Measurements from ENCODE around the gene SYNE2.

SYNE2 gene

DNA sequence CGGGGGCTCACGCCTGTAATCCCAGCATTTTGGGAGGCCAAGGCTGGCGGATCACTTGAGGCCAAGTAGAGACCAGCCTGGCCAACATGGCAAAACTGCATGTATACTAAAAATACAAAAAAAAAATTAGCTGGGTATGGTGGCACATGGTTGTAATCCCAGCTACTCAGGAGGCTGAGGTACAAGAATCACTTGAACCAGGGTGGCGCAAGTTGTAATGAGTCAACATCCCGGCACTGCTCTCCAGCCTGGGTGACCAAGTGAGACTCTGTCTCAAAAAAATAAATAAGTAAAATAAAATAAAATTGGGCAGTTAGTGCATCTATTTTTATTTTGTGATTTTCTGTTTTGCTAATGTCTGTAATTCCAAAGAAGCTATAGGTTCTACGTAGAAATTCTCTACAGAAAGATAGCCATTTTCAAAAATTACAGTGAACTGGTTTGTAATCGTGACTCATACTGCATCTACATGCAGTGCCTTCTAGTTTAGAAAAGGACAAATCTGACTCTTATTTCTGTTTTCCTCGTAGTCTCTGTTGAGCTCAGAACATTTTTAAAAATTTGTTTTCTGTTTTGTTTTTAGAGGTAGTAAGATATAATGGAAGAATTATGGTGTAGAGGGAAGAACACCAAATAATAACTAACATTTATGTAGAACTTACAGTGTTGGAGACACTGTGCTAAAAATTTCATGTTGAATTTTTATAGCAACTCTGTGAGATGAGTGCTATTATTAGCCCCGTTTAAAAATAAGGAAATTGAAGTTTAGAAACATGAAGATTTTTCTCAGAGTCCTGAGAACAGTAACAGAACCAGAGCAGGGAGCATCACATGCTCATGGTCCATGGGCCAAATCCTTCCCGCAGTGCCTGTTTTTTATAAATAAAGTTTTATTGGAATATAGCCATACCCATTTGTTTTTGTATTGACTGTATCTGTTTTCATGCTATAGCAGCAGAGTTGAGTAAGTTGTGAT, 201.2 kb downstream of the SYNE2 start:
- intact Hi-C loops (cut with DNase I): no loop called here
- DNase-seq: no peak

DNA sequence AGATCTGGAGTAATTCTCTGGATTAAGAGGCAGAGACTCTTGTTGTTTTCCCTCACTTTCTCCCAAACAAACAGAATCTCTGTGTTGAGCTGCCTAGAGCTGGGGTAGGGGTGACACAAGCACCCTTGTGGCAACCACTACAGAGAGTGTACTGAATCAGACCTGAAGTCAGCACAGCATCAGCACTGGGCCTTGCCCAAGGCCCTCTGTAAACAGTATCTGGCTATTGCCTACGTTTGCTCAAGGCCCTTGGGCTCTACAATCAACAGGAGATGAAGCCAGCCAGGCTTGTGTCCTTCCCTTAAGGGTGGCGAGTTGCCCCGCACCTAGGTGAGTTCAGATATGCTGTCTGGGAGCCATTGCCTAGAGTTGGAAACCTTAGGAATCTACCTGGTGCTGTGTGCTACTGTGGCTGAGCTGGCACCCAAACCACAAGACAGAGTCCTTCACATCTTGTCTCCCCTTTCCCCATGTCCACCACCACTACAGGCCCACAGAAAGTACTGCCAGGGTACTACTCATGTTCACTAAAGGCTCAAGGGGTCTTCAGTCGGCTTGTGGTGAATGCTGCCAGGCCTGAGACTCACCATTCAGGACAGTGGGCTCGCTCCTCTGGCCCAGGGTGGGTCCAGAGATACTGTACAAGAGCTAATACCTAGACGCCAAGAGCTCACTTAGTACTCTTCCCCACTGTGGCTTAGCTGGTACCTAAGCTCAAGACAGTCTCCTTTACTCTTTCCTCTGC, 206.8 kb downstream of the SYNE2 start:
- DNase-seq: no peak
- intact Hi-C loops (cut with DNase I): no loop called here

DNA sequence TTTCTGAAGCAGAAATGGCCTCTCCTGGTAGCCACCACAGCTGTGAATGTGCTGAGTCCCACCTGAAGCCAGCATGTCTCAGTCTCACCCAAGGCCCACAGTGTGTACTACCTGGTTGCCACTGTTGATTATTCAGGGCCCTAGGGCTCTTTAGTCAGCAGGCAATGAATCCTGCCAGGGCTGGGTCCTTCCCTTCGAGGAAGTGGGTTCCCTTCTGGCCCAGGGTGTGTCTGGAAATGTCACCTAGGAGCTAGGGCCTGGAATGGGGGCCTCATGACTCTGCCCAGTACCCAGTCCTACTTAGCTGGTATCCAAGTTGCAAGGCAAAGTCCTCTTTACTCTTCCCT, 207.4 kb downstream of the SYNE2 start:
- intact Hi-C loops (cut with DNase I): no loop called here
- no peak for DNase-seq

DNA sequence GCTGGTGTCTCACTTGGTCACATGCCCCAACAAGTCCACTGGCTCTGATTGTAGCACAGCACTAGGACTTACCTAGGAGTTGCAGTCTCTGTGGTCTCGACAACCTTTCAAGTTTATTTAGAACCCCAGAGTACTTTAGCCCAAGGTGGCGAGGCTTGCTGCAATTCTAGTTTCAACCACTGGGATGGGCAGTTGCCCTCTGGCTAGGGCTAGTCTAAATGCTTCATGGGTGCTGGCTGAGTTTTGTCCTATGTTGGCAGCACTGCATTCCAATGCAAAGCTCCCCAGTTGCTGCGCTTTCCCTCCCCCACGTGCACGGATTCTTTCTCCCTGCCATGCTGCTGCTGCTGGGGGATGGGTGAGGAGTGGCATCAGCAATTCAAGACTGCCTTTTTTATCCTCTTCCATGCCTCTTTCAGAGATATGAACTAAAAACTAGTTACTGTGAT, 207.9 kb downstream of the SYNE2 start:
- intact Hi-C loops (cut with DNase I): no loop called here
- DNase-seq: no peak

DNA sequence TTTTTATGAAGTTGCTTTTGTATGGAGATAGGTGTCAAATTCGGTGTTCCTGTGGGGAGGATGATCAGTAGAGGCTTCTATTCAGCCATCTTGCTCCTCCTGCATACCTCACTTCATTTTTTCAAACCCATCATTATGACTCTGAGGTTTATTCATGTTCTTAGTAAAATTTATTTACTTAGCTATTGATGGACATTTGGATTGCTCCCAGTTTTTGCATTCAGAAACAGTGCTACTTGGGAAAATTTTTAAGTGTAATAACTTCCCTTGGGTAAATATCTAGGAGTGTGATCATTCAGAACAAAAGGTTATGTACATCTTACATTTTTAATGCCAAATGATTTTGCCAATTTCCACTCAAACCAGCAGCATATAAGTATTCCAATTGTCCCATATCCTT, 208.3 kb downstream of the SYNE2 start:
- intact Hi-C loops (cut with DNase I): no loop called here
- no peak for DNase-seq

DNA sequence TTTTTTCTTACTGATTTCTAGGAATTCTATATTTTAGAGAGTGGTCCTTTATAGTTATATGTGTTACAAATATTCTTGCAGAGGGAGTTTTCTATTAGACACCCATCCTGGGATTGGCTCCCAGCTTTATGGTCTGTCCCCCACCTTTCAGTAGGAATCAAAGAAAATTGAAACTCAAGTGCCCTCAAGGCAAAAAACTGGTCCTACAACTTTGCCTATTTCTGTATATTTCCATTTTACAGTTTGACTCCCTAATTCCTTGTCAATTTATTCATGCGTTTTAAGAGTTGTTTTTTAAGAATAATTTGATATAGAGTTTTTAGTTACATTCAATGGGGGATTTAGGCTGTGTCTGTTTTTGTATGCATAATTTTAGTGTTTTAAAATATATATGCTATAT, 208.9 kb downstream of the SYNE2 start:
- intact Hi-C loops (cut with DNase I): no loop called here
- DNase-seq: no peak

DNA sequence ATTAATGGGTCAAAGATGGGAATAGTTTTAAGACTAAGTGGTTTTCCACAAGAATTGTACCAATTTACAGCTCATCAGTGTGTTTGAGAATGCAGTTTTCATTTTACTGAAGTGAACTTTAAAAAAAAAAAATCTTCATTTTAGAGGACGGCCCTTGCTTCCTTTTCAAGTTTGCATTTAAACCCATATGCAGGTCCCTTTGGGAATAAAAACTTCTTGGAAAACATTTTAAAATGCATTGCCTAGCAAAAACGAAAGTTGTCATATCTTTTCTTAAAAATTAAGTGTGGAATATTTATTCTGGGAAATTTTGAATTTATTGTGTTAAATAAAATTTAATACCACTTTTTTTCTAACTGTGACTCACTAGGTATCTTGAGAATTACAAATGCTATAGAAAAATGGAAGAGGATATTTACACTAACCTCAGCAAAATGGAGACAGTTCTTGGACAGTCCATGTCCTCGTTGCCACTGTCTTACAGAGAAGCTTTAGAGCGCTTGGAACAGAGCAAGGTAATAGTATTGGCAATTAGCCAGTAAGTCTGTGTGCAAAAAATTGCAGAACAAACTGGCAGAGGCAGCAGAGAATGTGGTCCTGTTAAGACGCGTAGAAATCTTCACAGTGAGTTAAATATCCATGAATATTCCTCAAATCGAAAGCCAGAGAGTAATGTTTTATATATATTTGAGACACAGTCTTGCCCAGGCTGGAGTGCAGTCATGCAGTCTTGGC, 209.7 kb downstream of the SYNE2 start:
- no peak for DNase-seq
- intact Hi-C loops (cut with DNase I): no loop called here

DNA sequence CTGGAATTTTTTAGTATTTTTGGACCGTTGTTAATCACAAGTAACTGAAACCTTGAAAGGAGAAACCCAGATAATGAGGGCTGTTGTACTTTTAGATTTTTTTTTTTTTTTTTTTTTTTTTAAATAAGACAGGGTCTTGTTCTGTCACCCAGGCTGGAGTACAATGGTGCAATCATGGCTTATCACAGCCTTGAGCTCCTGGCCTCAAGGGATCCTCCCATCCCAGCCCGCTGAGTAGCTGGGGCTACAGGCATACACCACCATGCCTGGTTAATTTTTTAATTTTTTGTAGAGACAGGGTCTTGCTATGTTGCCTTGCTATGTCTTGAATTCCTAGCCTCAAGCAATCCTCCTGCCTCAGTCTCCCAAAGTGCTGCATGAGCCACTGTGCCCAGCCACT, 211.6 kb downstream of the SYNE2 start:
- intact Hi-C loops (cut with DNase I): no loop called here

DNA sequence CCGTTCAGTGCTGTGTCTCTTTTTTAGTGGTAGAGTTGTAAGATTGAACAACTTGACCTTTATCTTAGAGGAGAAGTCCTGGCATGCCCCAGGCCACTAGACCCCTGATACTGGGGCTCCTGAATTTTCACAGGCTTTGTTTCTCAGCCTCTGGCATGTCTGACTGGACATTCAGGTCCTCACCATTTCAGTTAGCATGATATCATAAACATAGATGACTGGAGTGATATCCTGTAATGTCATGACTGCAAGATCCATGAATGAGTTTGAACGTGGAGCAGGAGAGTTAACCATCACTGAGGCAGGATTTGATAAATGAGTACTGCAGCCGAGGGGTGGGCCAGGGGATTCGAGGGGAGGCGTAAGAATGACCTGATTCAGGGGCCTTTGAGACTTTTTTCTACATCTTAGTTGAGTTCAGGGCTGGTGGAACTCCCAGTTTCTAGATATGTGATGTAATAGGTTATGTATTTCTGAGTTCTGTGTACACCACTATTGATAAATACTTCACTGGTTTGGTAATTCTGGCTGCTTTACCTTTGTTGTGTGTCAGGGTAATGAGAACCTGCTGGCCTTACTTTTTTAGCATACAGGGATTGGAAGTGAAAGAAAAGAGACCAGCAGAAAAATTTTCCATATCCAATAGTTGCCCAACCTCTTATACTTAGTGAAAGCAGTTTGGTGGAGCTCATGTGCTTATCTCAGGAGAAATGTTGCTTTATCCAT, 217.0 kb downstream of the SYNE2 start:
- no peak for DNase-seq
- intact Hi-C loops (cut with DNase I): no loop called here

More for the DNA sequence above, 211.6 kb downstream of the SYNE2 start:
- DNase-seq: no peak

DNA sequence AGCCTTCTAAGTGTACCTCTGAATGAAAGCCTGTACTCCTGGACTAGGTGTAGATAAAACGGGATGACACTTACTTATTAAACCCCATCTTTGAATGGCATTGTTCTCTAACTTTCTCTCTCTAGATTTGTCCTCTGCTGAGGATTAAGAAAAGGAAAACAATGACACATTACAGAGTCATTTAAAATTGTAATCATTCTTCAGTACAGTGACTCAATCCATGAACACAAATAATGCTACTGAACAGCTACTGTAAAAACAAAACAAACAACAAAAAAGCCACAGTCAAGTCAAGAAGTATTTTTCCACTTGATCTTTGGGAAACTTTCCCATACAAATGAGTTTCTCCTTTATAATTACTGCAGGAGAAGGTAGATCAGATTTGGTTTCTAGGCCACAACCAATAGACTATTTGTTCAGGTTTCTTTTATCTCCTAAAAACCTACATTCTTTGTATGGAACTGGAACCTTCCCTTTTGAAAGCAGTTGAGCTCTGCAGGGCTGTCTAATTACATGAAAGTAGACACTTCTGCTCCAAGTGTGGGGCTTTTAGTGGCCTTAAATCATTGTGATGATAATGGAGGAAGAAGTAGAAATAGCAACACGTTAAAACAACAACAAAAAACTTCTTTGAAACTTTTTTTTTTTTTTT, 222.3 kb downstream of the SYNE2 start:
- no peak for DNase-seq
- intact Hi-C loops (cut with DNase I): no loop called here

DNA sequence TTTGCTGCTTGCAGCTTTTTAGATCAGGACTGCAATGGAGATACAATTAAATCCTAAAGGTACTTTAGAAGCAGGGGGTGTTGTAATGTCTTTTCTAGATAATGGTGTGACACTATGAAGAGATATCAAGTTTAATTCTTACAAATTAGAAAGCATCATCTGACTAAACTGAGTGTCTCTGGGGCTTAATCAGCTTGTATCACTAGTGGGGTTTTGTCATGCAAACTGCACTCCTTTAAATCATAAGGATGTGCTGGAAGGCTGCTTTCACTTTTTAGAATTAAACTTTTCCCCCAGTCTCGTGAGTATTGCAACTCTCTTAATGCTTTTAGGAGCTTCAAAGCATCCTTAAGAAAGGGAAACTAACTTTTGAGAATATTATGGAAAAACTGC, 222.8 kb downstream of the SYNE2 start:
- DNase-seq: no peak
- intact Hi-C loops (cut with DNase I): no loop called here

DNA sequence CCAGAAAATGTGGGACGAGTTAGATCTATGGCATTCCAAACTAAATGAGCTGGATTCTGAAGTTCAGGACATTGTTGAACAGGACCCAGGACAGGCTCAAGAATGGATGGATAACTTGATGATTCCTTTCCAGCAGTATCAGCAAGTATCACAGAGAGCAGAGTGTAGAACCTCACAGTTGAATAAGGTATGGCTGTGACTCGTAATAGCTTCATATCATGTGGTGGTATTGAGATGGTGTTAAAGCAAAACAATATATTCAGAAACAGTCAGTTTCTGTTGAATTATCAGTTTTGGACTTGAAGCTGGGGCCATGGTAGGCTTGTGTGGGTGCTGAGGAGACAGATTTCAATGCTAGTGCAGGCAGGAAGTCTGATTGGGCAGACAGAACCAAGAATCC, 227.6 kb downstream of the SYNE2 start:
- intact Hi-C loops (cut with DNase I): no loop called here
- no peak for DNase-seq

DNA sequence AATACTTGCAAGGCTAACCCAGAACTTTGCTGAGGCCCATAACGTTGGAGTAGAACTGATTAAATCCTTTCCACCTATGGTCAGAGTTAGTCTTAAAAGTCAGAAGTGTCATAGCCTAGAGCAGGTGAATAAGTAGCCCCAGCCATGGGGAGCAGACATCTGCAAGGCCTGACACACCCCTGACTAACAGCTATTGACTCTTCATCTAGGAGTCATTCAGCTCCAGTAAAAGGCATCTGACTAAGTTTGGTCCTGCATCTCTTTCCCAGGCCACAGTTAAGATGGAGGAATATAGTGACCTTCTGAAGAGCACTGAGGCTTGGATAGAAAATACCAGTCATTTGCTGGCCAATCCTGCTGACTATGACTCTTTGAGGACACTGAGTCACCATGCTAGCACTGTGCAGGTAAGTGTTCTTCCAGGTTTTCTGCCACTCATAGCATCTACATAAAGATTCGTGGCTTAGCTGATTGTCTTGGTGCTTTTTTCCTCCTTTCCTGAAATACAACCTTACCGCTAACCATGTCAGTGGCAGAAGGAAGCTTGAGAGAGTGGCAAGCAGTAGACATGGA, 228.5 kb downstream of the SYNE2 start:
- DNase-seq: no peak
- intact Hi-C loops (cut with DNase I): no loop called here

DNA sequence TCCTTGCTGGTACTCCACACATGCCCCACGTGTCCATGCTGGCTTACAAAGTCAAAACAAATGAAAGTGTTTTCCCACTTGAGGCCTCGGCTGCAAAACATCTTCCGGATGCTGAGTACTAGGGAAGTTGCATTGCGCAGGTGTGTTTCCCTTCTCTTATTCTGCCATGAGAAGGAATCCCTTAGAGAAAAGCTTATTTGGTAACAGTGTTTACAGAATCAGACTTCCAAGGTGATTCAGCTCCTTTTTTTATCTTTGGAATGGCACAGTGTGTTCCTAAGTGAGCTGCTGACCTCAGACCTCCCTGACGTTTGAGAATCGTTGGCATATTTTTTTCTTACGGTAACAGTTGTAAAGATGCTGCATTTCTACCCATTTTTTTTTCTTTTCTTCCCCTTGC, 230.0 kb downstream of the SYNE2 start:
- DNase-seq: no peak
- intact Hi-C loops (cut with DNase I): no loop called here

DNA sequence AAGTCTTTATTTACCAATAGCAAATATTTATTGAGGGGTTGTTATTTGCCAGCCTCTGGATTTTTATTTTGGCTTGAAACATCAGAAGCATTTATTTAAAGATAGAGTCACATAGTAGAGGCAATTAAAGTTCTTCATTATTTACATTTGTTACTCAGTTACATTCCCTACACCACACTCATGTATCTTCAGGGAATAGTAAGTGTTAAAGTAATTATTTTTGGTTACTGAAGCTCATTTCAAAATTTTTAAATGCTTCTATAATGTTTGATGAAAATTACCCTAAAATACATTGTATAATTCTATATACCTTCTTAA, 235.8 kb downstream of the SYNE2 start:
- DNase-seq: no peak
- intact Hi-C loops (cut with DNase I): no loop called here

DNA sequence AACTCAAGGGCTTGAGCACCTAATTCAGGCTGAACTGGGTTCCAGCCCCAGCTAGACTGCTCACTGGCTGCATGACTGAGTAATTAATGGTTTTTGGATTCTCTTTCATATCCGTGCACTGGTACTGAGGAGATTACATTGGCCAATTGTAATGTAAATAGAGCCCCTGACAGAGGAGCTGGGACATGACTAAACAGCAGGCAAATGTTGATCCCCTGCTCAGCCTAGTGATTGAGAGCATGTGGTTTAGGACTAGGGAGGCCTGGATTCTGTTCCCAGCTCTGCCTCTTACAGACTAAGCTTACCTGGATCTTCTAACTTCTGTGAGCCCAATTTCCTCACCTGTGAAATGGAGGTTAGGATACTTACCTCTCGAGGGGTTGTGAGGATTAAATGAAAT, 237.1 kb downstream of the SYNE2 start:
- intact Hi-C loops (cut with DNase I): no loop called here
- DNase-seq: no peak

DNA sequence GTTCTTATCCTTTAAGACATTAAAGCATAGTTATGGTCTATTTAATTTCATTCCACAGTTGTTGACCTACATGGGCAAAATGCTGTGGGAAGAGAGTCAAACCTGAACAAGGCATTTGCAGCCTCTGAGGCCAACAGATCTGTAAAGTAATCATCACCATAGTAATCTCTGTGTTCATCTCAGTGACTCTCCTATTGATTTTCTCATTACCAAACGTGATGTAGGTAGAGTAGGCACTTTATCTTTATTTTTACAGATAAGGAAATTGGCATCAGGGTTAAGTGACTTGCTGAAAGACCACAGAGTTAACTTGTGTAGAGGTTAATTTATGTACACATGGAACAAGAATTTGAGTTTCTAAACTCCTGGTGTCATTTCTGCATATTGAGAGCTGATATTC, 238.4 kb downstream of the SYNE2 start:
- intact Hi-C loops (cut with DNase I): no loop called here

DNA sequence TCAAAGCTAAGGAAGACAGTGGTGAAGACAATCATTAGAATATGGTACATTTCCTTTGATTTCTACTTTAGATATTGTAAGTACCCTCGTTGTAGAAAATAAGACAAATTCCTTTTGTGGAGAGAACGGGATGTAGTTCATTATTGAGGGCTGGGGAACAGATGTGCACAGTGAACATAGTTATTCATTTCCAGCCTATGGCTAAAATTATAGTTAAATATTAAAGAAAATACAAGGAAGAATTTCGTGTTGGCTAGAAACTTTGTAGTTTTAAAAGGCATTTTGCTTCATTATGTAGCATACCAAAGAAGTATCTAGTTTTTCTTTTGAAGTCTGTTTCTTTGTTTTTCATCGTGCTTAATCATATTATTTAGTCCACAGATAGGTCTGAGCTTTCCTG, 239.5 kb downstream of the SYNE2 start:
- no peak for DNase-seq
- intact Hi-C loops (cut with DNase I): no loop called here

More for the DNA sequence above, 238.4 kb downstream of the SYNE2 start:
- no peak for DNase-seq

DNA sequence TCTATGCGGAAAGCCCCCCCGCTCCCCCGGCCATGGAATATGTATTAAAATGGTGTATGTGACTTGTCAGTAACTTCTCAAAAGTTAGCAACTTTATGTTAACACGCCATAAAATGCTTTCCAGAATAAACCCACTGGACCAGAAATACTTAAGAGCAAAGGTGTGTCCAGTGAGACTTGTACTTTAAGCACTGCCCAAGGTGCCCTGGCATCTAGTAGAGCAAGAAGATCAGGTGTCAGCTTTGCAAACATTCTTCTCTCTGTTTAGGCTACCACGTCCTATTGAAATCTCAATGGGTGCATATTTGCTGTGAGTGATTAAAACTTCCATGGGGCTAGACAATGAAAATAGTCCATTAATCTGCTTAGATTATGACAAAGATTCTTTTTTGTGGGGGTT, 240.1 kb downstream of the SYNE2 start:
- intact Hi-C loops (cut with DNase I): no loop called here
- DNase-seq: no peak
